ENCODE data around the gene CDC14A.

CDC14A gene

DNA sequence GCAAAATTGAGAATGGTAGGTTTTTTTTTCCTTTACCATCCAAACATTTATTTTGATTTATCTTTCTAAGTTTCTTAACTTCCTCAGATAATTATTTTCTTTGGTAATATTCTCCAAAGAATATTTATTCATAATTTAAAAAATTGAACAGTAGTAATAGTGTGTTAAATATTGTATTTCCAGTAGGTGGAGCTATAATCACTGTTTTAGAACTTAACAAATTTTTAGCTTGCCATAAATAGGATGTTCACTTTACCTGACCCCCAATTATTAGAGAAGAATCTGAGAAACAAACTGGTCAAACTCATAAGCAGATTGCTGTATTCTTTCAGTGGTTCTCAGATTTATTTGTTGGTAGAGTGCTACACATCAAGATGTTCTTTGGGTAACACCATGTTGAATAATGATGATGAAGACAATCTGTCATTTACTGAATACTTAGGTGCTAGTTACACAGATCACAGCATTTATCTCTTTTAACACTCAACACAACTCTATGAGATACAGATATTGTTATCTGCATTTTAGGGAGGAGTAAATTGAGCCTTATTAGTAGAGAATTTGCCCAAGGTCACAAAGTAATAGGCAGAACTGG, 103.3 kb downstream of the CDC14A start:
- DNase-seq: no peak

DNA sequence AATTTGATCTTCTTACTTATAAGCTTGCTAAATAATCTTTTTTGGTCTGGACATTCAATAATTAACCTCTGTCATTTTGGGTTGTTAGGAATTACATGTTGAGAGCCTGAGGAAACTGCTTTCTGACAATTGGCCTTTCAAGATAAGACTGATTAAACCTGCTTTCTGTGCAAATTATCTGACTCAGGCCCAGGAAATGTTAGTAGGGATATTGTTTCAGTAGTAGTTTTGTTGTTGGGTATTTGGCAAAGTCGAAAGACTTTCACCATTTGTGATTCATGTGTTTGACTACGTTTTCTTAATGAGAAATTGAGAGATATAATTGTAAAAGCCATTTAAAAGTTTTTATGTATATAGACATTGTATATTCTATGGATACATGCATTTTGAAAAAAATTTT, 104.6 kb downstream of the CDC14A start:
- no peak for DNase-seq

DNA sequence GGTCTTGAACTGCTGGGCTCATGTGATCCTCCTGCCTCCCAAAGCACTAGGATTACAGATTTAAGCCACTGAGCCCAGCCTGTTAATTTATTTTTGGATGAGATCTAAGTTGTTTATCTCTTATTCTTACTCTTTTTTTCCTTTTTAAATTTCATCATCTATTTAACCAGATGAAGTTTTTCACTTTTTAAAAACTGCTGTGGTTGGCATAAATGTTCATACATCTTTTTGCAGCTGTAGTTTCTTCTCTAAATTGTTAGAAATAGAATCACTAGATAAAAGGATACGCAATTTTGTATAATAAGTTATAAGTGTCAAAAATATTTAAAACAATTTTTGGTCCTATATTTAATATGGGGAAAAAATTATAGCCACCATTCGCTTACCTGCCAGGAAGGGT, 105.4 kb downstream of the CDC14A start:
- DNase-seq: no peak

DNA sequence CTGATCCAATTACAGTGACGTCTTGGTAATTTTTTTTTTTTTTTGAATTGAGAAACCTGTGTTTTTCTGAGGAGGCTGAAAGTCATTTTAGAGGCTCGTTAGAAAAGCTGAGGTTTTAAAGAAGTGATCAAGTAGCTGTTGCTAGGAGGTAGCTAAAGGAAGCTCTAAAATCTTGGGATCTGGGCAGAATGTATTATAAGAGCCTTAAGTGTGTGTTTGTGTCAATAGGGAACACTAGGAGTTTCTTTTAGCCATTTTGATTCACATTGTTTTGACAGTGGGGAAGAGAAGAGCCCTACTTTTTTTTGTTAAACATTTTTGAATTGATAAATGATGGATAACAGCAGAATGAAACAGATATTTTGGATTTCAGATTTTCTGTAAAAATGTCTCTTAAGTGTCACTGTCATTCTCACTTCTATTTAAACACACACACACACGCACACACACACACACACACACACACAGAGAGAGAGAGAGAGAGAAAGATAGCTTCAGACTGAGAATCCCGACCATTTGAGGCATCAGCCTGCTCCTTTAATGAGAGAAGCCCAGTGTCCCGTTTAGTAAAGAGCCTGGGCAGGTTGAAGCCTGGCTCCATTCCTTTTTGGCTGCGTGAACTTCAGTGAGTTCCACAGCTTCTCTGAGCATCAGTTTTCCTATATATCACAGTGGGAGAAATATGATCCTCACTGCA, 106.5 kb downstream of the CDC14A start:
- no peak for DNase-seq

DNA sequence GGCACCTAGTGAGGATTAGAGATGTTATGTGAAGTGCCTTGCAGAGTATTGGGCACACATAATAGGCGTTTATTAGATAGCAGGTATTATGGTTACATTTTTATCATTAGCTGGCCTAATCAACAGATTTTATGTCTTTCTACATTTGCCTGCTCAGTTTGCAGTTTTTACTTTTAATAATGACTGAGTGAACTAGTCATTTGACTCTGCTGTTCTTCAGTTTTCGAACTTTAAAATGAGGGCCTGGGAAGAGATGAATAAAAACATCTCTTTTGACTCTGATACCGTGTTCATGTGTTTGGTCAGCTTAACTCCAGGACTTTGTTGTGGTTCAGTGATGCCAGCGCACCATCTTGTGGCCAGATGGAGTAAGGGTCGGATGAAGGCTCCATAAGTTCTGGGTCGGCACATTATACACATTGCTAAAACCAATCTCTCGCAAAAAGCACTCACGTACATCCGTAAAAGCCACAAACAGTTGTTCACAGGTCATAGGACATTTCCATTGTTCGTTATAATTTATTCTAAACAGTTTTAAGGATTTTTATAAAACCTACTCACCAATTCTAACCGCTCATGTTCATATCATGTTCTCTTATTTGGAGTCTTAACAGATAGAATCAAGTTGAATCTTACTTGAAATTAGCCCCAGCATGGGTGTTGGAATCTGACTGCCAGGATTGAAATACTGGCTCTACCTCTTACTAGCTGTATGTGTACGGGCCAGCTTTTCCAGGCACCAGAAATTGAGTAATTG, 107.2 kb downstream of the CDC14A start:
- peak; percentile 83 for DNase-seq

DNA sequence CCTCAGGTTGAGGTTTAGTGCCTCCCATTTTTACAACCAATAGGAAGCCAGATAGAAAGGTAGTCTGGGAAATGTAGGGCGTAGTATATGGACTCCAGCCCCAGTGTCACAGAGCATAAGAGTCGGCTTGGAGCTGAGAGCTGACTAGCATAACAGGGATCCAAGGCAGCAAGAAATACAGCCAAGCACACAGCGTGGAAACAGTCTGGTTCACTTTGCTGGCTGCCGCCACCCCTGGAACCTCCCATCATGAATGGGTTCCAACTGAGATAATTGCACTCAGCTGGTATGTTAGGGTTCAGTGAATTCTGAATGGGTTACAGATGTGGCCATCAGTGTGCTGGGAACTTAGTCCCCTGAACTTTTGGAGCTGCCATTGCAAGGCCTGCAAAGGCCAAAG, 108.9 kb downstream of the CDC14A start:
- no peak for DNase-seq

DNA sequence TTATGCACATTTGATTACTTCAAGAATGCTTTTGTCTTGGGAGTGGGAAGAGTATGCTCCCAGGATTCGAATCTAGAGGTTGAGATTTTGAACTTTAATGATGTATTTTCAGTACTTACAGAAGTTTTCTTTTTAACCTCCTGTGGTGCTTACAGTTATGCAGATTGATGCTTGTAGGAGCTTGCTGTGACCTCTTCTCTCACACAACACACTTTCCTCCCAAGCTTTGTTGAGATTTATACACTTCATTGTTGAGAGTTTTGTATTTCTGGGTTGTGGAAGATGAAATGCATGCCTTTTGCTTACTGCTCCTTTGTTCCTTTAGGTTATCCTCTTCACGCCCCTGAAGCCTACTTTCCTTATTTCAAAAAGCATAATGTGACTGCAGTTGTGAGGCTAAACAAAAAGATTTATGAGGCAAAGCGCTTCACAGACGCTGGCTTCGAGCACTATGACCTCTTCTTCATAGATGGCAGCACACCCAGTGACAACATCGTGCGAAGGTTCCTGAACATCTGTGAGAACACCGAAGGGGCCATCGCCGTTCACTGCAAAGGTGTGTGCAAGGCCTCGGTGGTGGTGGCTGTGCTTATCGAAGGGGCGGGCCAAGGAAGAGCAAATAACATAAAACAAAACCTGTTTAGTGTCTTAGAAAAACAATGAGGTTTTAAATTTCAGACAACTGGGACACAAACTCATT, 110.2 kb downstream of the CDC14A start:
- DNase-seq: no peak

DNA sequence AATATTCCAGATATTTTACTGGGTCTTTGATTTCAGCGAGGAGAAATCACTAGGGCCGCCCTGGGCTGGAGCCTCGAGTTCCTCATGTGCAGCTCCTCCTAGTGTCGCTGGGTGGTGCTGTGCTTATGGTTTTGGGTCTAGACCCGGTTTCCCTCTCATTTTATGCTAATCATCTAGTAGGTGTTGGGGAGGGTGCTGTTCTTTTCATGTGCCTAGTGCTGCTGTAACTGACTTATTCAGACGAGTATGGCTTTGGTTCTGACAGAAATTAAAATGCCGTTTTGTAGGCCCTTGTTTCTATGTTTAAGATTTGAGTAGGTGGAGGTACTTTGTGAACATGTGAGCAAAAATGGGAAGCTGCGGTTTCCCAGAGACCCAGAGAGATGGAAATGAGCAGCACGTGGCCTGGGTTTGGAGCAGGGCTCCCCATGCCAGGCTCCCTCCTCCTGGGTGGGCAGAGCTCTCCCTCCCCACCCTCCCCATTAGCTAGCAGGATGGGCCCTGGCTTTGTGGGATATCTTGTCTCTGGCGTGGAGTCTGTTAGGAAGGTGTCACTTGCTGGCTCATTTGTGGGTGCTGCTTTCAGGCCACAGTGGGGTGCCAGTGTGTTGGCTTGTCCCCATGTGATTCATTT, 111.6 kb downstream of the CDC14A start:
- peak; percentile 54 for DNase-seq

DNA sequence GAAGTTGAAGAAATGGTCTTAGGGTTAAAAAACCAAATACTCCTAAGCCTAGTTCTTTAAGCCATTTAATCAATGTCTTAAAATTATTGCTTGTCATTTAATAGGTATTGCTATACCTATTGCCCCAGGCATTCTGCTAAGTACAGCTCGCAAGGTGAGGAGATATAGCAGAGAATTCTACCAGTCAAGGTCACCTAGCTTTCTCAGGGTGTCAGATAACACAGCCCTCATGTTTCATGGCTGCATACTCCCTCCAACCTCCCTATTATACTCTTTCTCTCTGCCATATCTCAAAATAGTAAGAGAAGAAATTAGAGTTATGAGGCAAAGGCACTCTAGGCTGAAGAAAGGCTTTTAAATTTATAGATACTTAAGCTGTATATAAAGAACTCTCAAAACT, 117.3 kb downstream of the CDC14A start:
- no peak for DNase-seq

DNA sequence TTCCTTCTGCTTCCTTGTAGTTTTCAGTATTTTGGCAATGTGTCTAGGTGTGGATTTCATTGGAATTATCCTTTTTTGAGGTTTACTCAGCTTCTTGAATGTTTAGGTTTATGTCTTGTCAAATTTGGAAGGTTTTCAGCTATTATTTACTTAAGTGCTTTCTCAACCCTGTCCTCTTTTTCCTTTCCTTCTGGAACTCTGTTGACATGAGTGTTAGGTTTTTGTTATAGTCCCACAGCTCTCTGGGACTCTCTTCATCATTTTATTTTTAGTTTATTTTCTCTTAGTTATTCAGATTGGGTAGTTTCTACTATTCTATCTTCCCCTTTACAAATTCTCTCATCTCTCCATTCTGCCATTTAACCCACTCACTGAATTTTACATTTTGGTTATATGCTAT, 122.5 kb downstream of the CDC14A start:
- no peak for DNase-seq

DNA sequence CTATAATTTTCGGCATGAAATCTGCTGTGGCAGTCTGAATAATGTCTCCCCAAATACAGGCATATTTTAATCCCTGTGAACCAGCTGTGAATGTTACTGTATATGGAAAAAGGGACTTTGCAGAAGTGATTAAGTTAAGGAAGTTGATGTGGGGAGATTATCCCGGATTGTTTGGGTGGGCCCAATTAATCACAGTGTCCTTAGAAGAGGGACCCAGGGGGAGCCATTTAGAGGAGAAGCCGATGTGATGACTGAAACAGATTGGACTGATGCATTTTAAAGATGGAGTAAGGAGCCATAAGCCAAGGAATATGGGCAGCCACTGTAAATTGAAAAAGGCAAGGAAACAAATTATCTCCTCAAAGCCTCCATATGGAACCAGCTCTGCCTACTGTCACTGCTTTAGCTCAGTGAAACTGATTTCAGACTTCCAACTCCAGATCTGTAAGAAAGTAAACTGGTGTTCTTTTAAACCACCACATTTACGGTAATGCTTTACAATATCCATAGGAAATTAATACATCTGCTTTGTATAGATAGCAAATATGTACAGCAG, 124.5 kb downstream of the CDC14A start:
- no peak for DNase-seq

DNA sequence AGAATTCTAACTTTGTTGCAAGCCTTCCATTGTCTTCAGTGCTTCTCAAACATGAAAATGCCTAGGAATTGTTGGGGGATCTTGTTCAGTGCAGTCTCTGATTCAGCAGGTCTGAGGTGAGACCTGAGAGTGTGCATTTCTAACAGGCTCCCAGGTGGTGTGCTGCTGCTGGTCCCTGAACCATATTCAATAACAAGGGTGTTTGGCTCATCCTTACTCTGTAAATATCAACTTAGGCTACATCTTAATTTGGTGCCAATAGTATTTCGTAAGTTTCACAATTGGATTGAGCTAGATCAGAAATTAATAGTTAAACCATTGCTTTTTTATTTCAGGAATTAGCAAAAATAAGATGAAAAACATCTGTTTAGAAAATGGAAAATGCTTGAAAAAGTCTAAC, 126.5 kb downstream of the CDC14A start:
- no peak for DNase-seq

DNA sequence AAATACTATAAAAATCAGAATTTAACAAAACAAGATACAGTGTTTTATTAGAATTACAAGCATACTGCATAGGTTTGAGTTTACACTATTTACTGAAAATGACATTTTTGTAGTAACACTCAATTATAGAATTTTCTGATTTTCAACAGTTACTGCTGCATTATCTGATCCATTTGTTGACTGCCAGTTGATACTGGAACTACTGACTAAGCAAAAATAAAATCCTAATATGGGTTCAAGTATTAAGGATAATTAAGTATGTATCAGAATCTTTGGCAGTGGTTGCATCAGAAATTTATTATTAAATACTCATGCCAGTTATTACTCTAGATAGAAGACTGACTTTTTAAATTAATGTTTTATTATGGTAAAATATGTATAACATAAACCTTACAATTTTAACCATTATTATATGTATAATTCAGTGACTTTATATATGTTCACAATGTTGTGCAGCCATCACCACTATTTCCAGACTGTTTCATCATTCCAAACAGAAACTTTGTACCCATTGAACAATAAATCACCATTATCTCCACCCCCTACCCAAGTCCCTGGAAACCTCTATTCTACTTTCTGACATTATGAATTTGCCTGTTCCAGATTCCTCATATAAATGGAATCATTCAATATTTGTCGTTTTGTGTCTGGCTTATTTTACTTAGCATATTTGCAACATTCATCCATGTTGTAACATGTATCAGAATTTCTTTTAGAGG, 127.5 kb downstream of the CDC14A start:
- no peak for DNase-seq

DNA sequence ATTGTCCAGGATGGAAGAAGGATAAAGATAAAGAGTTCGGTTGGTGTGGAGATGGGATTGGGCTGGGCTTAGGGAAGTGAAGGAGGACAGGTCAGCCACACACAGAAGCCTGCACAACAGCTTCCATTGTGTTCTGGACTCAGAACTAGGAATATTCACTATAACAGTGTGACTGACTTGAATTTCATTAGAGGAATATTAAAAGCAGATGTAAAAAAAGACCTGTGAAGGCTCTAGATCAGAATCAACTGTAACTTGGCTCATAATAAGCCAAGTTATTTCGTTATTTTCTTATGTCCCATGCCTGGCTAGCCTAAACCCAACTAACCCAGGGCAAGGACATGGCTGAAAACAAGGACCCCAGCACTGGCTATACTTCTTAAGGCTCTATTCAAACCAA, 129.0 kb downstream of the CDC14A start:
- DNase-seq: no peak

DNA sequence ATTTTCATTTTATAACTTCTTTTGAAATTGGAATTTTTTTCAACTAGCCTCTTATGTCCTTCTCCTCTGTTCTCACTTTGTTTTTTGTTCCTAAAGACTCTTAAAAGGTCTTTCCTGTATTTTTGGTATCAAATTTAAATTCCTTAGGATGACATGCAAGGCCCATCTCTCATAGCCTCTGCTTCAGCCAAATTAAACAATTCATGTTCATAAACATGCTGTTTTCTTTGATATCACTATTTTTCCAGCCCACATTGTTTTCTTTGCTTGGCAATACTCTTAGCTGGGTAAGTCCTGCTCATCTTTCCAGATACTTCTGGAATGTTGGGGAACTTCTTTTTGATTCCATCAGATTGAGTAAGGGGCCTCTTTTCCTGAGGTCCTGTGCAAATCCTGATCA, 129.9 kb downstream of the CDC14A start:
- no peak for DNase-seq

DNA sequence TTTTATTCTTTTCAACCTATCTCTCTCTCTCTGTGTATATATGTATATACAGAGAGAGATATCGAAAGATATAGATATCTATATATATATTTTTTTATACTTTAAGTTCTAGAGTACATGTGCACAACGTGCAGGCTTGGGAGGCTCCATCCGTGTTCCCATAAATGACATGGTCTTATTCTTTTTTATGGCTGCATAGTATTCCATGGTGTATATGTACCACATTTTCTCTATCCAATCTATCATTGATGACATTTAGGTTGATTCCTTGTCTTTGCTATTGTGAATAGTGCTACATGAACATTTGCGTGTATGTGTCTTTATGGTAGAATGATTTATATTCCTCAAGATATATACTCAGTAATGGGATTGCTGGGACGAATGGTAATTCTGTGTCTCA, 130.4 kb downstream of the CDC14A start:
- no peak for DNase-seq

DNA sequence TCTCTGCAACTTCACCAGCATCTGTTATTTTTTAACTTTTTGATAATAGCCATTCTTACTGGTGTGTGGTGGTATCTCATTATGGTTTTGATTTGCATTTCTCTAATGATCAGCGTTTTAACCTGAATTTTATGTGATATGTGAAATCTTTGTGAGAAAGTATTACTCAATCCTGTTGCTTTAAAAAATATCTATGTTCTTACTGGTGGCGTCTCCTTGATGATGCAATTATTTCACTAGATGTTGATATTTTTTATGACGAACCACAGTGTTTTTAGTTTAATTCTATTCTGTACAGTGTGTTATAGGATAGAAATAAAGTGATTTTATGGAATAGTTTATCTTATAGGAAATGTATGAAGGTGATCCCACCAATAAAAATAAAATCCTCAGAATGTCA, 130.9 kb downstream of the CDC14A start:
- DNase-seq: no peak

DNA sequence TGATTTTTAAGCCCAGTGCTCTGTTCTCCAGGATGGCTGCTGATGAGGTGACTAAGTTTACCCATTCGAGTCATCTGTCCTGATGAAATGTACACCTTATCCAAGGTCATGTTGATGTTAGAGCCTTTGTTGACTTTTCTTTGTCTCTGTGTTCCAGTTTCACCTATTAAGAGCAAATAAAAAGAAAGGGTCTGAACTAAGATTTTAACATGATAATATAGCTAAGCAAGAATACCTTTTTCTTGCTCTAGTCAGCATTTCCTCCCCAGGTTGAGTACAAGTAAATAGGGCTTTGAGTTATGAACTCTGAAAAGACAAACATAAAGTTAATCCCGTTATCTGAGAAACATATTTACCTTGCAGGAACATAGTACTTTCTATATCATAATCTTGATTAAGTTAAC, 133.6 kb downstream of the CDC14A start:
- no peak for DNase-seq

DNA sequence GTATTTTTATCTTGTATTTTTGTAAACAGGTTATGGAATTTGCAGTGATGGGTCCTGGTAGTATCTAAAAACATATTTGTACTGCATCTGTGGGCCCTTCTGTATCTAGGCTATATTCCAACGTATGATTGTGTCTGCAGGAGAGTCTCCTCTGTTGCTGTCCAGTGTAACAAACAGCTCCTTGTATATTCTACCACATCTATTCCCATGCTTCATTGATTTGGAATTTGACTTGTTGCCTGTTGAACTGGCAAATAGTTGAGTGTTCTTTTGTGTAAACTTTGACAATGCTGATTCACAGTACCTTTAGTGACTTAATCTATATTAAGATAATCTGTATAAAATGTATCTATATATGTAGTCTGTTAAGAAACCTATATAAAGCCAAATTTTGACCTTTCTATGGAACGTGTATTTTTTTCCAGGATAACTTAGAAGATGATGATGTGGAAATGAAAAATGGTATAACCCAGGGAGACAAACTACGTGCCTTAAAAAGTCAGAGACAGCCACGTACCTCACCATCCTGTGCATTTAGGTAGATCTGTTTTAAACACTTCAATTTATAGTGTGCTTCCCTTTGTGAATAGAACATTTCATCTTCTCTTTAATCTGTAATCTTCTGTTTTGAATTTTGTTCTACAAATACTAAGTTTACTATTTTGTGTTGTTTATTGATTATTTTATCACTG, 142.2 kb downstream of the CDC14A start:
- no peak for DNase-seq

DNA sequence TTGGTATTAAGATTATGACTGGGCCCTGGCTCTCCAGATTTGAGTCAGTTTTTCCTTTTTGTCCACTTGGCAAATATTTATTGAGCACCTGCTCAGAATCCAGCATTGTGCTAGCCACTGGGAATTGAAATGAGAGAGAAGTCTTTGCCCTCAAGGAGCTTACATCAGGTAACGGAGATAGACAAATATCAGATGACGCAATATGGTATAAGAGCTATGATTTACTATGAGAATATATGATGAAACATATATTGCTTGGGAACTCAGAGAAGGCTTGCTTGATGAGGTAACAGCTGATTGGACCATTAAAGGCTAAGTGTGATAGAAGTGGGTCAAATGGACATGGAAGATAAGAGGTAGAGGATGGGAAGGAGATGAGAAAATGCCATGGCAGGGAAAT, 144.6 kb downstream of the CDC14A start:
- no peak for DNase-seq

DNA sequence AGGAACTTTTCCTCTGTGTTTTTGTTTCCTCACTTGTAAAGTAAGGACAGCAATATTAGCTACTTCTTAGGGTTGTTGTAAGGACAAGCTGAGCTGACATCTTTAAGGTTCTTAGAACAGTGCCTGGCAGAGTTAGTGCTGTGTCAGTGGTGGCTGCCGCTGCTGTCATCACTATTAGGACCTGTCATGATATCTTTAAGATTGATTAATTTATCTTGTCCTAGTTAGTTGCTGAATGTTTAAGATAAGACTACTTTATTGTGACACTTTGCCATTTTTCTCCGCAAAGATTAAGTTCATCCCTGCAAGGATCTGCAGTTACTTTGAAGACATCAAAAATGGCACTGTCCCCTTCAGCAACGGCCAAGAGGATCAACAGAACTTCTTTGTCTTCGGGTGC, 145.5 kb downstream of the CDC14A start:
- no peak for DNase-seq

Measured in CD4-positive, alpha-beta T cell treated with Interleukin-4 for 4 hours (primary cell).